ENCODE results near the gene WDCP.
"Not testable (repeated sequence)": the region's sequence is repeated elsewhere in the genome, so short reads cannot be mapped to it uniquely, and the experiment has no call there.

The WDCP gene

DNA sequence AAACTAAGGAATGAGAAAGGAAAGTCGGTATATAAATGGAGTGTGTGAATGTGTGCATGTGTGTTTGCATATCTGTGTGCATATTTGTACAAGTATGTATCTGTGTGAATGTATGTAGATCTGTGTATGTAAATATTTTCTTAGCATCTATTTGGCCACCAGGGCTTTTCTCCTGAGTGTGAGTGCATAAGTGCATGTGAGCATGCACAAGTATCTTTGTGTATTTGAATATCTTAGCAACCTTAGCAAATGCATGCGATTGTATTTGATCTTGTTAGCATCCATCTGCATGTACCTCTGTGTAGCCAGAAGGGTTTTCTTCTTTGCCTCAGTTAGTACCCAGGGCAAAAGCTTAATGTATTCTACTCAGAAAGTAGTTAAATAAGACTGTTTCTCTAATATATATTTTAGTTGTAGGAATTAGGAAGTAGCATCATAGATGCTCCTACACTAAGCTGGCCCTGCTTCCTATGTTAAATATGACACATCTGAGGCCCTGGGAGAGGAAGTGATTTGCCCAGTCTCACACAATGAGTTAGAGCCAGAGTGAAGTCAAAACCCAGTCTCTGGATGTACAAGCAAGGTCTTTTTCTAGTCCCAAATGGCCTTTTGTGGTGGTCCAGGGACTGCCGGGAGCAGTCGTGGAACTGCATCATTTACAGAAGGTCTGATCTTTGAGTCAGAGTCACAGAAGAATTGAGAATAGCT is 11.5 kb upstream of the WDCP start:
- DNase-seq (ENCODE audit: low read depth in 1 of 2, low spot score in 1 of 2): no peak

GRCh38 chr2:24055750-24056149 is 8.6 kb upstream of the WDCP start:
- no peak for DNase-seq (ENCODE audit: low read depth in 1 of 2, low spot score in 1 of 2)

GRCh38 chr2:24054366-24055010 is 7.3 kb upstream of the WDCP start:
- DNase-seq (ENCODE audit: low read depth in 1 of 2, low spot score in 1 of 2): no peak

- no peak for DNase-seq (ENCODE audit: low read depth in 1 of 2, low spot score in 1 of 2)
Measured at GRCh38 chr2:24052951-24053350, 5.8 kb upstream of the WDCP start.

- DNase-seq (ENCODE audit: low read depth in 1 of 2, low spot score in 1 of 2): no peak
Measured at GRCh38 chr2:24051833-24052232, 4.6 kb upstream of the WDCP start.

- DNase-seq (ENCODE audit: low read depth in 1 of 2, low spot score in 1 of 2): no peak
Measured at GRCh38 chr2:24050041-24050979, 3.1 kb upstream of the WDCP start.

GRCh38 chr2:24049485-24050021 is 2.4 kb upstream of the WDCP start, which contains the start of gene FKBP1B:
FKBP1B (plus strand) TSS chr2:24049741; CDS start chr2:24049850, 109 bp downstream.
- DNase-seq (ENCODE audit: low read depth in 1 of 2, low spot score in 1 of 2): peak in 1 of 2 donors; percentile 34

DNA sequence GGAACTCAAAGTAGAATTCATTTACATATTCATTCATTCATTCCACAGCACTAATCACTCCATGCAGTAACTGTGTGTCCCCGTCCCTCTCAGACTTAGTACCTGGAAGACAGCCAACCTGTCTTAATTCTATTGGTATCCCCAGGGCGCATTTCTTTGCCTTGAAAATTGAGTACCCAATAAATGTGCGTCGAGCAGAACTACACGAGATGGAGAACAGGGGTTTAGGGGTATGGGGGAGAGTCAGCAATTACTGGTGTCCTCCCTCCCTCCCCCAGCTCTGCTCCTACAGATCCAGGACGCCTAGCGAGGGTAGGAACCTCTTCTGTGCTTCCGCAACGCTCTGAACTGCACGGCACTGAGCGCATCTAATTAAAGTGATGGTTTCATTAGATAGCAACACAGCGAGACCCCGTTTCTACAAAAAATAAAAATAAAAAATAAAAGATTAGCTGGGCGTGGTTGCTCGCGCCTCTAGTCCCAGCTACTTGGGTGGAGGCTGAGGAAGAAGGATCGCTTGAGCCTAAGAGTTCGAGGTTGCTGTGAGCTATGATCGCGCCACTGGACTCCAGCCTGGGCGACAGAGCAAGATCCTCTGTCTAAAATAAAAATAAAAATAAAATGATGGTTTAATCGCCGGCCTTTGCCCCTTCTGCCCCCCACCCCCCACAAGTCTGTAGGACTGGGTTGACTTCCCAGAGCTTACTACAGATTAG is 1.7 kb upstream of the WDCP start:
- DNase-seq (ENCODE audit: low read depth in 1 of 2, low spot score in 1 of 2): no peak

DNA sequence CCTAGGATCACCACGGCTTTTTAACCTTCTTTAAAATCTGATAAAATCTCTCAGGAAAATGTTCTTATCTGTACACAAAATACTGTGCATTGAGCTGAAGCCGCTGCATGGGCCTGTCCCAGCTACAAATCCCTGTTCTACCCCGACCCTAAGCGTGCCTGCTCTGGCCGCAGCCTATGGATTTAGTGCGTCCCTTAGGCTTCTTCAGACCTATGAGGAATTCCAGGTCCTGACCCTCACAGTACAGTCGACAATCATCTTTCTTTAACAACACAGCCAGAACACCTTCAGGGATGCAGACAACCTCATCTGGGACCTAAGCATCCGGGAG is 477 bp upstream of the WDCP start:
- DNase-seq (ENCODE audit: low read depth in 1 of 2, low spot score in 1 of 2): no peak

DNA sequence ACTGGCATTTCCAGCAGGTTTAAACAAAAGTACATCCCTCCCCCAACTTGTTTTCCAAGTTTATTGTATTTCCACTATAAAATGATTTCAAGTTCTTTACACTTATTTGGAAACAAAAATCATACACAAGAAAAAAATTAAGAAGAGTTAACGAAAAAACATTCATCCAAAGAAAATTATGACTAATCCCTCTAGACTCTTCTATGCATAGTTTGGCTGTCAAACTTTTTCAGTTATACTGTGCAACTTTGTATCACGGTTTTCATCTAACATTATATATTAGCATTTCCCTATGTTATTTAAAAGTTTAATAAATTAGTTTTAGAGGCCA is 627 bp downstream of the WDCP start:
- DNase-seq (ENCODE audit: low read depth in 1 of 2, low spot score in 1 of 2): no peak

GRCh38 chr2:24045511-24046508 is 1.4 kb downstream of the WDCP start:
- no peak for DNase-seq (ENCODE audit: low read depth in 1 of 2, low spot score in 1 of 2)

GRCh38 chr2:24043133-24043532 is 4.1 kb downstream of the WDCP start:
- DNase-seq (ENCODE audit: low read depth in 1 of 2, low spot score in 1 of 2): not testable (repeated sequence)

GRCh38 chr2:24040511-24040910 is 6.7 kb downstream of the WDCP start:
- DNase-seq (ENCODE audit: low read depth in 1 of 2, low spot score in 1 of 2): no peak

DNA sequence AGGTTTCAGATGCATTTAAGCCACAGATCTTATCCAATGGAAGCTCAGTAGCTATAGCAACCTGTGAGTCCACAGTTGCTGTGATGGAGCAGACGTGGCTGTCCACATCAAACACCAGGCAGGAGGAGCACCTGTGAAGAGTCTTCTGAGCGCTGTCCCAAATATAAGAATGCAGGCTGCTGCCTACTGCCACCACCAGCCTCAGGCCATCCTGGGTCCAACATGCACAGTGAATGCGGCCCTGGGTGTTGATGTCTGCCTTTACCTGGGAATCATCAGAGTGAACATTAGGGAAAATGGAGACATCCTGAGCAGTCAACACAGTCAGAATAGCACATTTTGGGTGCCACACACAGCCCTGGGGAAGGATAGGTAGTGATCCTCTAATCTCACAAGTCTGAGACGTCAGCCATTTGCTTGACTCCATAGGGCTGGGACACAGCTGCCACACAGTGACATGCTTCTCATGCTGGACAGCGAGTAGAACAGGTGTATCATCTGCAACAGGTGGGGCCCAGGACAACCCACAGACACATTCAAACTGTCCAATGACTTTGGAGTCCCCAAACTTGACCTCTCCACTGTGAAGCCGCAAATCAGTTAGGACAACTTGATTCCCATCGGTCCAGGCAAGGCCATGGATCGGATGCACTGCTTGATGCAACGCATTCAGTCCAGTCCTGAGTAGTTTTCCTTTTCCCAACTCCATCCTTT is 8.2 kb downstream of the WDCP start:
- DNase-seq (ENCODE audit: low read depth in 1 of 2, low spot score in 1 of 2): no peak

- no peak for DNase-seq (ENCODE audit: low read depth in 1 of 2, low spot score in 1 of 2)
Measured at GRCh38 chr2:24026233-24026632, 21.0 kb downstream of the WDCP start.

DNA sequence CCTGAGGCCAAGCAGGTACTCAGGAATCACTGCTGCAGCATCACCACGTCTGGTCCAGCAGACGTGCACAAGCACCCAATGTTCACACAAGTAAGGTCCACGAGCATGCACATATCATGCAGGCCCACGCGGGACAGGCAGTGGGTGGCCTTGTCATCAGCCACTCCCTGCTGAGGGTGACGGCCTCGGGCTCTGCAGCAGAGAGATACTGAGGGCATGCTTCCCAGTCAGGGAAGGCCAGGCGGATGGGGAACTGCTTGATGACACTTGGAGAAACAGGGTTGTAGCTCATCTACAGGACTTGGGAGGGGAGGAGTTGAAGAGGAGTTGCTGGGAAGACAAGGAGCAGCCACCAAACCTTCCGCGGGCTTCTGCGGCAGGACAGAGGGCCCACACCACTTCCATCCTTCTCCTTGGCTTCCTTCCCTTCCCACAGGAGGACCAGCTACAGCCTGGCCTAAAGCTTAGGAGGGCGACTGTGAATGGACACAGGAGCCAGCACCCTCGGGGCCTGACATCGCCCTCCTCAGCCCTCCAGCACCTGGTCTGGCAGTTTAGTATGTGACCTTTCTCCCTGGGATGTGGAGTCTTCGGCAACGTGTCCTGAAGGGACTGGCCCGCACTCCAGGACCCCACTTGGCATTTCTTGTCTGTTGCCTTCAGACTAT is 22.1 kb downstream of the WDCP start:
- DNase-seq (ENCODE audit: low read depth in 1 of 2, low spot score in 1 of 2): no peak

GRCh38 chr2:24024018-24024417 is 23.2 kb downstream of the WDCP start:
- no peak for DNase-seq (ENCODE audit: low read depth in 1 of 2, low spot score in 1 of 2)

- no peak for DNase-seq (ENCODE audit: low read depth in 1 of 2, low spot score in 1 of 2)
Measured at GRCh38 chr2:24022975-24023575, 24.1 kb downstream of the WDCP start.

All from activated T-helper 1 cell treated with anti-CD3 and anti-CD28 coated beads, Interleukin-2, amount 50 U/mL, for 16 hours (primary cell).